GM06990 (cell line): ENCODE data around the gene PTPRU.
A peak's percentile ranks its signal among the peaks of the same experiment; 100 is the strongest.

Experiments
- DNase-seq: peaks from one replicate; pipeline ENCODE4 v3.0.0-alpha.2; 2011; ENCODE audit not compliant: insufficient read length; ENCODE audit errors: extremely low read depth
- H3K27me3 ChIP-seq: replicated peaks from 2 replicates; pipeline ENCODE4 v1.6.0; 2011; ENCODE audit warnings: low read length; ENCODE audit not compliant: control insufficient read depth, insufficient read depth
- H3K36me3 ChIP-seq: 2 replicates; pipeline ENCODE4 v1.5.1; 2011; ENCODE audit warnings: low read length; ENCODE audit not compliant: control insufficient read depth, insufficient read depth
- H3K4me3 ChIP-seq: replicated peaks from 2 replicates; pipeline ENCODE4 v1.5.1; 2011; ENCODE audit warnings: low read depth, mild to moderate bottlenecking, control low read depth, low read length
- CTCF ChIP-seq: IDR thresholded peaks from 2 replicates; pipeline ENCODE4 v1.5.1; 2011; ENCODE audit warnings: low read length, control low read depth, mild to moderate bottlenecking, inconsistent platforms; ENCODE audit not compliant: insufficient read depth, poor library complexity, severe bottlenecking

The PTPRU gene

GRCh38 chr1:29279951-29280391, 43.6 kb downstream of the PTPRU start:
- H3K36me3 ChIP-seq: no peaks in the 10 kb centered on the region
- no peak overlapping the region for H3K4me3 ChIP-seq
- H3K27me3 ChIP-seq: no peaks in the 10 kb centered on the region
- DNase-seq: no peak
- TF ChIP-seq CTCF: no peak

- H3K27me3 ChIP-seq: no peaks in the 10 kb centered on the region
- H3K4me3 ChIP-seq: no peak overlapping the region
- no peaks in the 10 kb centered on the region for H3K36me3 ChIP-seq
- no peak for DNase-seq
- no peak for TF ChIP-seq CTCF
Measured at GRCh38 chr1:29280409-29281131, 44.2 kb downstream of the PTPRU start.

- no peak for TF ChIP-seq CTCF
- Histone ChIP-seq H3K27me3 (no peaks in the 10 kb centered on the region), H3K4me3 (no peak overlapping the region), H3K36me3 (no peaks in the 10 kb centered on the region)
- no peak for DNase-seq
Measured at GRCh38 chr1:29281571-29281970, 45.2 kb downstream of the PTPRU start.

GRCh38 chr1:29282135-29282923, 46.0 kb downstream of the PTPRU start:
- no peak overlapping the region for H3K4me3 ChIP-seq
- no peak for TF ChIP-seq CTCF

GRCh38 chr1:29282924-29283803, 46.8 kb downstream of the PTPRU start:
- no peaks in the 10 kb centered on the region for H3K27me3 ChIP-seq
- DNase-seq: peak; percentile 59
- H3K36me3 ChIP-seq: no peaks in the 10 kb centered on the region
- no peak for TF ChIP-seq CTCF
- H3K4me3 ChIP-seq: no peak overlapping the region

More at GRCh38 chr1:29282135-29282923, 46.0 kb downstream of the PTPRU start:
- no peak for DNase-seq
- H3K36me3 ChIP-seq: no peaks in the 10 kb centered on the region
- no peaks in the 10 kb centered on the region for H3K27me3 ChIP-seq
